ENCODE results near the gene CTDSPL. TPM values are rescaled to one million over a fixed set of nuclear protein-coding genes. Genes with fewer than 3 reads are reported as not detected.

Gene CTDSPL
- polyA plus RNA-seq, 1 experiment, result 40.4 TPM

DNA sequence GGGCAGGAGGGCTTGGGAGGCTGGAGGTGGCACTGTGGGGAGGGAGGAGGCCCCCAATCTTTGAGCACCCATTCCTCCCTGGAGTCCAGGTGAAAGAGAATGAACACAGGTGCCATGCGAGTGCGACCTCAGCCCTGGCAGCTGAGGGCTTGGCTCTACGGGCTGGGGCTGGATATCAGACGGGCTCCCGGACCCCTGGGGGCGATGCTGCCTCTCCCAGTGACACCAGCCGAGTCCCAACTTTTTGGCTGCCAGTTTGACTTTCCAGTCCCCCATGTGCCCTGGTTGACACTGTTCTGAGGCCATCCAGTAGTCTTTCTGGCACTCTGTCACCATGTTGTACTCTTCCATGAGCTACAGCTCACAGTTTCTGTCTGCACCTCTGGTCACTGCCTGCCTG lies 130.1 kb downstream of the CTDSPL start:
- CTCF ChIA-PET, result interaction anchor here (2.1 kb wide), 1 partner anchor 12 kb away, joined by 4 read pairs; no protein-coding TSS in a partner anchor
- H3K27ac ChIP-seq (ENCODE audit: low read depth, low read length), result no peak overlapping the region
- H3K9me3 ChIP-seq (ENCODE audit: control insufficient read depth, insufficient read depth, low read length), result no peaks in the 10 kb centered on the region; the same call in 1 of the 2 replicates
- POLR2A ChIA-PET, result no interaction called here
- H3K4me3 ChIP-seq (ENCODE audit: low read depth, low read length), result no peak overlapping the region
- DNase-seq (ENCODE audit: low read depth, low spot score), result no peak
- peaks cover 4% of the 10 kb centered on the region for H3K27me3 ChIP-seq (ENCODE audit: control insufficient read depth, insufficient read depth, low read length)
- TF ChIP-seq, protein P1, sequence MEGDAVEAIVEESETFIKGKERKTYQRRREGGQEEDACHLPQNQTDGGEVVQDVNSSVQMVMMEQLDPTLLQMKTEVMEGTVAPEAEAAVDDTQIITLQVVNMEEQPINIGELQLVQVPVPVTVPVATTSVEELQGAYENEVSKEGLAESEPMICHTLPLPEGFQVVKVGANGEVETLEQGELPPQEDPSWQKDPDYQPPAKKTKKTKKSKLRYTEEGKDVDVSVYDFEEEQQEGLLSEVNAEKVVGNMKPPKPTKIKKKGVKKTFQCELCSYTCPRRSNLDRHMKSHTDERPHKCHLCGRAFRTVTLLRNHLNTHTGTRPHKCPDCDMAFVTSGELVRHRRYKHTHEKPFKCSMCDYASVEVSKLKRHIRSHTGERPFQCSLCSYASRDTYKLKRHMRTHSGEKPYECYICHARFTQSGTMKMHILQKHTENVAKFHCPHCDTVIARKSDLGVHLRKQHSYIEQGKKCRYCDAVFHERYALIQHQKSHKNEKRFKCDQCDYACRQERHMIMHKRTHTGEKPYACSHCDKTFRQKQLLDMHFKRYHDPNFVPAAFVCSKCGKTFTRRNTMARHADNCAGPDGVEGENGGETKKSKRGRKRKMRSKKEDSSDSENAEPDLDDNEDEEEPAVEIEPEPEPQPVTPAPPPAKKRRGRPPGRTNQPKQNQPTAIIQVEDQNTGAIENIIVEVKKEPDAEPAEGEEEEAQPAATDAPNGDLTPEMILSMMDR (IDR thresholded peaks at IDR 0.05; ENCODE audit: low read depth, low read length), result no peak

DNA sequence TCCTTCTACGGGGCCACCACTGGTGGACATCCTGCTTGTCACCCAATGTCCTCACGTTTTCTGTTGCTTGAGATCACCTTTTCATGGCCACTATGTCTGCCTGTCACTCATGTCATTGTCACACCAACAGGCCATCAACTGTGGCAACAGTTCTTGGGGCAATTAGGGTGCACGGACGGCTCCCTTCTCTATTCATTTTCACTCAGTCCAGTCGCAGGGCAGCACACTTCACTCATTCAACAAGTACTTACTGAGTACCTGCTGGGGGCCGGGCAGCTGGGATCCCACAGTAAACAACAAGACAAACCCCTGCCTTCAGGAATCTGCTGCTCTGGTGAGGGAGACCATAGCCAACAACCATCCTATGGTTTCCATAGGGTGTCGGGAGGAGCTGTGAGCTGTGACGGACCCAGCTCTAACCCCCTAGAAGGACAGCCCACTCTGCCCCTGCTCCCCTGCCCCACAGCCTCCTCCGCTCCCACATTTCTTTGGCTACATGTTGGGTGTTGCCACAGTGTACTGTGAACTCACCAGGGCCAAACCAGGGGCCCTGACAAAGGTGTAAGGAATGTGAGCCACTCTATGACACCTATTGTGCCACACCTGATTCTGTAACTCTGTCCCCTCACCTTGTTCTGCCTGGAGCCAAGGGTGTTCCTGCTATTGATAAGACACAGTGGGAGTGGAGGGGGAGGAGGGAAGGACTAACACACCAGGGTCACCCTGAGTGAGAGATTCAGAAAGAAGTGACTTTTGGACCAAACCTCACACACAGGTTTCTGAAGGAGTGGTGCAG lies 130.8 kb downstream of the CTDSPL start:
- H3K27me3 ChIP-seq (ENCODE audit: control insufficient read depth, insufficient read depth, low read length), result peaks cover 4% of the 10 kb centered on the region
- H3K9me3 ChIP-seq (ENCODE audit: control insufficient read depth, insufficient read depth, low read length), result no peaks in the 10 kb centered on the region; the same call in 1 of the 2 replicates
- H3K4me3 ChIP-seq (ENCODE audit: low read depth, low read length), result no peak overlapping the region
- no peak for DNase-seq (ENCODE audit: low read depth, low spot score)
- CTCF ChIA-PET, result interaction anchor here (2.1 kb wide), 1 partner anchor 11 kb away, joined by 4 read pairs; no protein-coding TSS in a partner anchor
- H3K27ac ChIP-seq (ENCODE audit: low read depth, low read length), result no peak overlapping the region
- POLR2A ChIA-PET, result no interaction called here
- TF ChIP-seq, protein P1 (IDR thresholded peaks at IDR 0.05; ENCODE audit: low read depth, low read length), result no peak

DNA sequence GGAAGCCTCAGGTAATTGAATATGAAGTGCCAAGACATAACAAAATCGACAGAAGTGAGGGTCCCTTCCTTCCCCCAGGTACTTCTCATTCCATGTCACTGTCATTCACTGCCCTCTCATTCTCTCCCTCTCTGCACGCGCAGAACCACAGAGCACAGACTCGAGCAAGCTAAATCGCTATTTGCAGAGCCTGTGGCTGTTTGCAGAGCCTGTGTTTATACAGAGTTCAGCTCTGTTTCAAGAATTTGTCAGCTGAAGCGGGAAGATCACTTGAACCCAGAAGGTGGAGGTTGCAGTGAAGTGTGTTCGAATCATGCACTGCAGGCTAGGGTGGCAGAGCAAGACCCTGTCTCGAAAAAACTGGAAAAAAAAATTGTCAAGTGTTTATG lies 131.4 kb downstream of the CTDSPL start:
- Histone ChIP-seq H3K9me3 (ENCODE audit: control insufficient read depth, insufficient read depth, low read length) (no peaks in the 10 kb centered on the region; the same call in 1 of the 2 replicates), H3K27me3 (ENCODE audit: control insufficient read depth, insufficient read depth, low read length) (peaks cover 4% of the 10 kb centered on the region), H3K27ac (ENCODE audit: low read depth, low read length) (no peak overlapping the region), H3K4me3 (ENCODE audit: low read depth, low read length) (no peak overlapping the region)
- CTCF ChIA-PET, result interaction anchor here (2.1 kb wide), 1 partner anchor 11 kb away, joined by 4 read pairs; no protein-coding TSS in a partner anchor
- DNase-seq (ENCODE audit: low read depth, low spot score), result no peak
- POLR2A ChIA-PET, result no interaction called here
- TF ChIP-seq, protein P1 (IDR thresholded peaks at IDR 0.05; ENCODE audit: low read depth, low read length), result no peak

DNA sequence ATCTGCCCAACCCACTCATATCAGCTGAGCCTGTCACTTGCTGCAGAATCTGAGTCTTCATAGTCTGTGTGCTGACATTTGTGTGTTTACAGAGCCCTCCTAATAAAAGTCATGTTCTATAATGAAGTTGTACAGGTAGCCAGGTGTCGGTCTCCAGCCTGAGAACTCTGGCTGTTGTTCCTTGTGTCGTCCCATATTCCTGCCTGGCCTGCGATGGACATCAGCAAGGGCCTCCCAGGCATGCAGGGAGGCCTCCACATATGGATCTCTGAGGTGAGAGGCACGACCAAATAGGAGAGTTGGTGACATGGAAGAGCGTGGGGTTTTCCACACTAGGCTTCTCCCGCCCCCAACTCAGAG lies 131.8 kb downstream of the CTDSPL start:
- POLR2A ChIA-PET, result no interaction called here
- DNase-seq (ENCODE audit: low read depth, low spot score), result no peak
- CTCF ChIA-PET, result interaction anchor here (2.1 kb wide), 1 partner anchor 10 kb away, joined by 4 read pairs; no protein-coding TSS in a partner anchor

More for the DNA sequence above, 131.8 kb downstream of the CTDSPL start:
- TF ChIP-seq, protein P1 (IDR thresholded peaks at IDR 0.05; ENCODE audit: low read depth, low read length), result no peak
- no peaks in the 10 kb centered on the region; the same call in 1 of the 2 replicates for H3K9me3 ChIP-seq (ENCODE audit: control insufficient read depth, insufficient read depth, low read length)
- peak overlapping the region; percentile 67 for H3K4me3 ChIP-seq (ENCODE audit: low read depth, low read length)
- peaks cover 4% of the 10 kb centered on the region for H3K27me3 ChIP-seq (ENCODE audit: control insufficient read depth, insufficient read depth, low read length)
- H3K27ac ChIP-seq (ENCODE audit: low read depth, low read length), result peak overlapping the region; percentile 85

Measured in AG04450 (cell line).